OCI-LY1 (cell line): ENCODE data around the gene OSTM1.

Experiments
- CTCF ChIP-seq: fragments of 200-600 bp; sonication (generic), shearing (Covaris generic); IDR thresholded peaks from 2 replicates; pipeline ENCODE4 v1.5.1; 2017; ENCODE audit warnings: mild to moderate bottlenecking, antibody characterized with exemption, low read length, moderate library complexity, mixed read lengths
- EZH2 ChIP-seq: fragments of 200-600 bp; sonication (generic), shearing (Covaris generic); IDR thresholded peaks from 2 replicates; pipeline ENCODE4 v1.8.0; 2017; ENCODE audit warnings: borderline replicate concordance, mixed run types, mild to moderate bottlenecking, antibody characterized with exemption, low read length, moderate library complexity, mixed read lengths

- no peak for TF ChIP-seq CTCF
- no peak for TF ChIP-seq EZH2
These were observed 5.9 kb downstream of the OSTM1 start for GRCh38 chr6:108068618-108069017.
